ENCODE data around the gene ACOXL.

DNA sequence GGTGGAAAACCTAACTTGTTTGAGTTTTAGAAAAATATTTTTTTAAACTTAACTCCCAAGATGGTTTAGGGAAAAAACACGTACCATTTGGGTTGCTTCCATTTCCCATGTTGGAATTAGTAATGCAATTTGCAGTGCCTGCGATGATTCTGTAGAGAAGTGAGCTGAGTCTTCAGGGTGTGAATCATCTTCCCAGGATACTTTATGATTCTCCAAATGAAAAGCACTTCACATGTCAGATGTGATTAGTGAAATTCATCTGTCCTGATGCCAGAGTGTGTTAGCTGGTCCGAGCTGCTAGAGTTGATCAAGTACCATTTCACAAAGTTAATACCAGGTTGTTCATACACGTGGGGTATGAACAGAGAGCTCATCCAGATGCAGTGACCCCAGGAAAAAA is 59.1 kb downstream of the ACOXL start:
- TF ChIP-seq, protein P1, sequence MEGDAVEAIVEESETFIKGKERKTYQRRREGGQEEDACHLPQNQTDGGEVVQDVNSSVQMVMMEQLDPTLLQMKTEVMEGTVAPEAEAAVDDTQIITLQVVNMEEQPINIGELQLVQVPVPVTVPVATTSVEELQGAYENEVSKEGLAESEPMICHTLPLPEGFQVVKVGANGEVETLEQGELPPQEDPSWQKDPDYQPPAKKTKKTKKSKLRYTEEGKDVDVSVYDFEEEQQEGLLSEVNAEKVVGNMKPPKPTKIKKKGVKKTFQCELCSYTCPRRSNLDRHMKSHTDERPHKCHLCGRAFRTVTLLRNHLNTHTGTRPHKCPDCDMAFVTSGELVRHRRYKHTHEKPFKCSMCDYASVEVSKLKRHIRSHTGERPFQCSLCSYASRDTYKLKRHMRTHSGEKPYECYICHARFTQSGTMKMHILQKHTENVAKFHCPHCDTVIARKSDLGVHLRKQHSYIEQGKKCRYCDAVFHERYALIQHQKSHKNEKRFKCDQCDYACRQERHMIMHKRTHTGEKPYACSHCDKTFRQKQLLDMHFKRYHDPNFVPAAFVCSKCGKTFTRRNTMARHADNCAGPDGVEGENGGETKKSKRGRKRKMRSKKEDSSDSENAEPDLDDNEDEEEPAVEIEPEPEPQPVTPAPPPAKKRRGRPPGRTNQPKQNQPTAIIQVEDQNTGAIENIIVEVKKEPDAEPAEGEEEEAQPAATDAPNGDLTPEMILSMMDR (IDR thresholded peaks at IDR 0.05) = no peak
- TF ChIP-seq POLR2A (IDR thresholded peaks at IDR 0.05) = no peak
